C4-2B (cell line): Measurements from ENCODE around the gene CHPF.

Experiments
- CTCF ChIP-seq: fragments of 450-650 bp; conservative IDR thresholded peaks from 2 replicates; pipeline ENCODE4 v1.5.1; 2017; ENCODE audit warnings: mild to moderate bottlenecking
- ZFX ChIP-seq: fragments of 450-650 bp; IDR thresholded peaks from 2 replicates; pipeline ENCODE4 v1.6.1; 2017

GRCh38 chr2:219553463-219553963 lies 9.9 kb upstream of the CHPF start:
- TF ChIP-seq CTCF, result no peak
- no peak for TF ChIP-seq ZFX
